GM12878 (cell line): ENCODE measurements around the gene TPCN2. TPM values are rescaled to one million over a fixed set of nuclear protein-coding genes. Genes with fewer than 3 reads are reported as not detected.

Experiments
- ATAC-seq: fragments of 200-7000 bp; cut with Tn5 transposase; 3 replicates; pipeline ENCODE4 v1.9.1; 2020; ENCODE audit warnings: mild to moderate bottlenecking, moderate library complexity
- BruUV-seq: library from RNA; stranded (reverse); fragments of 400-500 nt; replicated peaks from 2 replicates; lab custom pipeline; 2021; lab: Mats Ljungman, UMichigan
- CTCF ChIA-PET: fragments of 300-600 bp; sonication (Branson Sonifier 250); formaldehyde crosslinking; extraction: SDS; loops from one replicate; lab custom pipeline; 2021; ENCODE audit warnings: inconsistent platforms; lab: Yijun Ruan, JAX
- POLR2A ChIA-PET: fragments of 350-600 bp; formaldehyde crosslinking; extraction: SDS; loops from one replicate; lab custom pipeline; 2021; ENCODE audit warnings: inconsistent platforms; lab: Charles Lee
- RAD21 ChIA-PET: fragments of 300-600 bp; sonication (Branson Sonifier 250); formaldehyde crosslinking; loops from one replicate; lab custom pipeline; 2023; ENCODE audit warnings: antibody characterized with exemption; ENCODE audit not compliant: unreplicated experiment; lab: Charles Lee
- SMC1A ChIA-PET: fragments of 300-600 bp; sonication (Branson Sonifier 250); formaldehyde crosslinking; loops from one replicate; lab custom pipeline; 2023; ENCODE audit not compliant: unreplicated experiment, uncharacterized antibody; lab: Charles Lee
- DNase-seq: peaks from one replicate; pipeline ENCODE4 v3.0.0-alpha.2; 2011; ENCODE audit warnings: low read depth, low spot score
- FAIRE-seq: peaks from 3 replicates; lab custom pipeline; 2011; peaks lifted over from hg19 to GRCh38; lab: Jason Lieb, UNC
- H2AFZ ChIP-seq: 2 replicates; pipeline ENCODE4 v1.6.0; 2011; ENCODE audit warnings: low read depth, low read length, control low read depth; ENCODE audit not compliant: control insufficient read depth
- H3K27ac ChIP-seq: 2 replicates; pipeline ENCODE4 v1.5.1; 2011; ENCODE audit warnings: control low read depth; ENCODE audit not compliant: control insufficient read depth, insufficient read depth
- H3K27me3 ChIP-seq, 2 experiments: replicated peaks in 1 of 2; 2 replicates each; pipeline versions ENCODE4 v1.6.0 to v1.6.1; 2011; ENCODE audit warnings: low read length in 1 of 2; ENCODE audit not compliant: control insufficient read depth in 2 of 2, insufficient read depth in 2 of 2
- H3K36me3 ChIP-seq, 2 experiments: 2 replicates each; pipeline ENCODE4 v1.5.1; 2011; ENCODE audit warnings: low read length in 1 of 2; ENCODE audit not compliant: control insufficient read depth in 2 of 2, insufficient read depth in 2 of 2
- H3K4me1 ChIP-seq: 2 replicates; pipeline ENCODE4 v1.6.1; 2011; ENCODE audit warnings: mild to moderate bottlenecking, low read length, moderate library complexity, mixed read lengths; ENCODE audit not compliant: control insufficient read depth, insufficient read depth
- H3K4me2 ChIP-seq: 2 replicates; pipeline ENCODE4 v1.6.0; 2011; ENCODE audit warnings: control low read depth; ENCODE audit not compliant: control insufficient read depth, insufficient read depth
- H3K4me3 ChIP-seq: fragments of 200-600 bp; sonication (generic); 2 replicates; pipeline ENCODE4 v1.5.1; 2016
- H3K79me2 ChIP-seq: 2 replicates; pipeline ENCODE4 v1.6.0; 2011; ENCODE audit warnings: low read length; ENCODE audit not compliant: control insufficient read depth, insufficient read depth
- H3K9ac ChIP-seq: 2 replicates; pipeline ENCODE4 v1.8.0; 2011; ENCODE audit warnings: low read length, control low read depth, mixed read lengths; ENCODE audit not compliant: control insufficient read depth, insufficient read depth
- H3K9me3 ChIP-seq: replicated peaks from 3 replicates; pipeline ENCODE4 v1.5.1; 2011; ENCODE audit warnings: mild to moderate bottlenecking, low read length; ENCODE audit not compliant: control insufficient read depth, insufficient read depth
- H4K20me1 ChIP-seq: 2 replicates; pipeline ENCODE4 v1.6.0; 2011; ENCODE audit not compliant: control insufficient read depth, insufficient read depth
- EGR1 ChIP-seq, 2 experiments: IDR thresholded peaks; 1 replicate in 1 of 2; 2 replicates in 1 of 2; pipeline ENCODE4 v1.6.1; 2011 to 2012; ENCODE audit warnings: low read depth in 2 of 2, low read length in 2 of 2, borderline replicate concordance in 1 of 2, mild to moderate bottlenecking in 1 of 2, moderate library complexity in 1 of 2
- EP300 ChIP-seq, 2 experiments: fragments of 150-350 bp in 1 of 2; IDR thresholded peaks; 2 replicates each; pipeline ENCODE4 v1.6.1; 2011 to 2012; ENCODE audit warnings: low read depth in 2 of 2, low read length in 2 of 2, borderline replicate concordance in 1 of 2, improper control_type of control experiment in 1 of 2, inconsistent platforms in 1 of 2; ENCODE audit not compliant: control insufficient read depth in 1 of 2
- ETV6 ChIP-seq, 2 experiments: fragments of 450-650 bp in 1 of 2; IDR thresholded peaks in 1 of 2; conservative IDR thresholded peaks in 1 of 2; 2 replicates each; pipeline ENCODE4 v1.6.1; 2014; ENCODE audit warnings: antibody characterized with exemption in 1 of 2, borderline replicate concordance in 1 of 2, low read depth in 1 of 2, mild to moderate bottlenecking in 1 of 2, moderate library complexity in 1 of 2
- HDAC6 ChIP-seq: fragments of 200-600 bp; sonication (generic); IDR thresholded peaks from one replicate; pipeline ENCODE4 v1.8.0; 2017; ENCODE audit warnings: antibody characterized with exemption; ENCODE audit not compliant: unreplicated experiment
- NR2C1 ChIP-seq: fragments of 450-650 bp; IDR thresholded peaks from 2 replicates; pipeline ENCODE4 v1.6.1; 2017; ENCODE audit warnings: antibody characterized with exemption, mild to moderate bottlenecking, moderate library complexity
- ZNF207 ChIP-seq: fragments of 450-650 bp; IDR thresholded peaks from 2 replicates; pipeline ENCODE4 v1.6.1; 2014; ENCODE audit warnings: antibody characterized with exemption, mild to moderate bottlenecking, borderline replicate concordance
- ZZZ3 ChIP-seq: IDR thresholded peaks from 2 replicates; pipeline ENCODE4 v1.6.1; 2011; ENCODE audit warnings: low read depth; ENCODE audit not compliant: control insufficient read depth, insufficient read length
- WGBS: methylation state at CpG from one replicate; pipeline ENCODE4 v1.1.6; 2016; ENCODE audit warnings: low lambda C conversion rate; ENCODE audit not compliant: insufficient replicate concordance, insufficient coverage; ENCODE audit errors: missing lambda C conversion rate; 5-methylcytosine and 5-hydroxymethylcytosine counted together
- in situ Hi-C: fragments of 300-500 bp; cut with MboI; formaldehyde crosslinking; loops from 9 replicates; pipeline ENCODE4 v1.14.3; 2018; ENCODE audit warnings: mixed read lengths
- intact Hi-C: fragments of 100-400 bp; cut with micrococcal nuclease; formaldehyde crosslinking; loops from one replicate; pipeline ENCODE4 v1.14.2; 2022; ENCODE audit not compliant: unreplicated experiment
- polyA plus RNA-seq, 11 experiments: library from polyadenylated mRNA; depleted of rRNA in 4 of 11; unstranded in 6 of 11; stranded (reverse) in 5 of 11; fragments of >200 nt; fragmentation: Nextera tagmentation in 4 of 11; fragmentation: Illumina TruSeq in 1 of 11; extraction: Ambion mirVana in 4 of 11; extraction: Trizol in 1 of 11; gene quantifications; 1 replicate in 1 of 11; 2 replicates in 10 of 11; pipeline versions ENCODE4 v1.2.1 to v1.2.3, GENCODE V29; 2011 to 2016; ENCODE audit warnings: inconsistent platforms in 2 of 11, missing spikeins in 2 of 11, low read depth in 1 of 11
- total RNA-seq, 4 experiments: library from RNA; depleted of rRNA in 3 of 4; stranded (reverse); fragments of >200 nt in 3 of 4; fragmentation: Illumina TruSeq in 1 of 4; extraction: Trizol in 1 of 4; gene quantifications; 2 replicates each; pipeline versions ENCODE4 v1.2.1 to v1.2.3, GENCODE V29; 2013 to 2021
- TF ChIP-seq, protein P1 (sequence below): fragments of 150-350 bp; IDR thresholded peaks from 2 replicates; pipeline ENCODE4 v1.6.1; 2016; ENCODE audit warnings: low read depth, low read length
- TF ChIP-seq, protein P2 (sequence below): IDR thresholded peaks from 2 replicates; pipeline ENCODE4 v1.6.1; 2012; ENCODE audit warnings: low read depth, low read length, improper control_type of control experiment

Gene TPCN2
- total and polyA plus RNA-seq, 10 of the 15 experiments (the other 5 are each of a cell fraction or from before 2014, with no cell fraction given) = 1.7 to 18.4 (median 8.4) TPM

DNA sequence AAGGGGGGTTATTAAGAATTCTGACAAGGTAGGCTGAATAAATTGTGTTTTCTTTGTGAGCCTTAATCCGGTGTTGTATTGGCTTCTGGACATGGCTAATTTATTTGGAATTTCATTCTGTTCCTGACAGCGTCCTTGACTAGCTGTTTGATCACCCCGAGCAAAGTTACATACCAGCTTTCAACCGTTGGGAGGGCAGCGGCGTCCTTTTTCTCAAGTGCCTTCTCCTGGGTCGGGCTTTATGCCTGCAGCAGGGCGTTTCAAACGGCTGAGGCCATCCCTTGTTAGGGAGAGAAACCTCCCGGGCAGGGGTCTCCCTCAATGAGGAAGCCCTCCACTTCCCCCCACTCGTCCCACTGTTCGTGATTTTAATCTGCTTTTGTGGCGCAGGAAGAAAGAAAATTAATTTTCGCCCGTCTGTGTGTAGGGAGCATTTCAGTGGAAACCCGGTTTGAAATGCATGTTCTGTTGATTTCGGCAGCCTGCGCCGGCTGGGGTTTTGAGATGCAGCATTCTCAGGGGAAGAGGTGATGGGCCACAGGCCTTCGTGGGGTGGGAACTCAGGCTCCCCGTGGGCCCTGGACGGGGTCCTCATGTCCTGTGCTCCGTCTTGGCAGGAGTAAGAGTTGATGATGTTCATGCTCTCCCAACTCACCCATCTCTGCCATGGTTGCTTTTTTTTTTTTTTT, 104.1 kb downstream of the TPCN2 start:
- 94% methylated on average over 23 of the region's 23 CpGs for WGBS
- SMC1A ChIA-PET = interaction anchor here (0.6 kb wide), 1 partner anchor 137 kb away, joined by 3 read pairs; no protein-coding TSS in a partner anchor
- intact Hi-C loops = no loop called here
- CTCF ChIA-PET = no interaction called here
- POLR2A ChIA-PET = interaction anchor here (1.0 to 1.7 kb wide), 3 partner anchors 14 to 30 kb away, joined by 3 to 8 read pairs (median 3); no protein-coding TSS in a partner anchor
- FAIRE-seq (no peak), DNase-seq (no peak), ATAC-seq (no peak)
- Histone ChIP-seq H2AFZ (no peak overlapping the region), H3K4me3 (no peak overlapping the region), H3K9me3 (peaks cover 6% of the 10 kb centered on the region; the same call in 2 of the 3 replicates), H3K27ac (no peak overlapping the region), H3K79me2 (peaks cover 5% of the 10 kb centered on the region), H3K4me2 (no peak overlapping the region), H4K20me1 (no peaks in the 10 kb centered on the region), H3K9ac (no peak overlapping the region), H3K4me1 (peaks cover 32% of the 10 kb centered on the region), H3K36me3 (no peaks in the 10 kb centered on the region), H3K27me3 (no peaks in the 10 kb centered on the region)
- BruUV-seq = no TSS peak
- RAD21 ChIA-PET = interaction anchor here (0.9 kb wide), 1 partner anchor 106 kb away, joined by 4 read pairs; no protein-coding TSS in a partner anchor
- in situ Hi-C loops = no loop called here
- TF ChIP-seq EP300 (IDR thresholded peaks at IDR 0.05; ENCODE audit: borderline replicate concordance in 1 of 2, control insufficient read depth in 1 of 2, low read depth in 2 of 2, low read length in 2 of 2) (no peak), ETV6 (conservative IDR thresholded peaks at IDR 0.05 in 1 of 2, IDR thresholded peaks at IDR 0.05 in 1 of 2; ENCODE audit: borderline replicate concordance in 1 of 2, low read depth in 1 of 2) (no peak), HDAC6 (no peak), NR2C1 (no peak), EGR1 (IDR thresholded peaks at IDR 0.05; ENCODE audit: borderline replicate concordance in 1 of 2, low read depth in 2 of 2, low read length in 2 of 2) (no peak), ZNF207 (no peak), ZZZ3 (no peak)
- TF ChIP-seq, protein P1, sequence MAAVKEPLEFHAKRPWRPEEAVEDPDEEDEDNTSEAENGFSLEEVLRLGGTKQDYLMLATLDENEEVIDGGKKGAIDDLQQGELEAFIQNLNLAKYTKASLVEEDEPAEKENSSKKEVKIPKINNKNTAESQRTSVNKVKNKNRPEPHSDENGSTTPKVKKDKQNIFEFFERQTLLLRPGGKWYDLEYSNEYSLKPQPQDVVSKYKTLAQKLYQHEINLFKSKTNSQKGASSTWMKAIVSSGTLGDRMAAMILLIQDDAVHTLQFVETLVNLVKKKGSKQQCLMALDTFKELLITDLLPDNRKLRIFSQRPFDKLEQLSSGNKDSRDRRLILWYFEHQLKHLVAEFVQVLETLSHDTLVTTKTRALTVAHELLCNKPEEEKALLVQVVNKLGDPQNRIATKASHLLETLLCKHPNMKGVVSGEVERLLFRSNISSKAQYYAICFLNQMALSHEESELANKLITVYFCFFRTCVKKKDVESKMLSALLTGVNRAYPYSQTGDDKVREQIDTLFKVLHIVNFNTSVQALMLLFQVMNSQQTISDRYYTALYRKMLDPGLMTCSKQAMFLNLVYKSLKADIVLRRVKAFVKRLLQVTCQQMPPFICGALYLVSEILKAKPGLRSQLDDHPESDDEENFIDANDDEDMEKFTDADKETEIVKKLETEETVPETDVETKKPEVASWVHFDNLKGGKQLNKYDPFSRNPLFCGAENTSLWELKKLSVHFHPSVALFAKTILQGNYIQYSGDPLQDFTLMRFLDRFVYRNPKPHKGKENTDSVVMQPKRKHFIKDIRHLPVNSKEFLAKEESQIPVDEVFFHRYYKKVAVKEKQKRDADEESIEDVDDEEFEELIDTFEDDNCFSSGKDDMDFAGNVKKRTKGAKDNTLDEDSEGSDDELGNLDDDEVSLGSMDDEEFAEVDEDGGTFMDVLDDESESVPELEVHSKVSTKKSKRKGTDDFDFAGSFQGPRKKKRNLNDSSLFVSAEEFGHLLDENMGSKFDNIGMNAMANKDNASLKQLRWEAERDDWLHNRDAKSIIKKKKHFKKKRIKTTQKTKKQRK = no peak
- TF ChIP-seq, protein P2, sequence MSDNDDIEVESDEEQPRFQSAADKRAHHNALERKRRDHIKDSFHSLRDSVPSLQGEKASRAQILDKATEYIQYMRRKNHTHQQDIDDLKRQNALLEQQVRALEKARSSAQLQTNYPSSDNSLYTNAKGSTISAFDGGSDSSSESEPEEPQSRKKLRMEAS = no peak
